HEK293 (cell line): ENCODE data around the gene PCLAF.

Source experiments
- CTCF ChIA-PET: fragments of 350-600 bp; formaldehyde crosslinking; extraction: SDS; loops from one replicate; lab custom pipeline; 2021; ENCODE audit warnings: antibody characterized with exemption; lab: Yijun Ruan, JAX
- POLR2A ChIA-PET: fragments of 300-600 bp; formaldehyde crosslinking; extraction: SDS; loops from one replicate; lab custom pipeline; 2020; ENCODE audit warnings: antibody characterized with exemption, inconsistent platforms; lab: Yijun Ruan, JAX
- H3K27ac ChIP-seq: fragments of 200-500 bp; sonication (Bioruptor generic); 2 replicates; pipeline ENCODE4 v1.5.1; 2014; ENCODE audit warnings: low read depth, low read length, control low read depth, inconsistent platforms; ENCODE audit errors: extremely low read depth
- H3K36me3 ChIP-seq, 2 experiments: fragments of 200-500 bp in 1 of 2; sonication (Bioruptor generic) in 1 of 2; 1 replicate in 1 of 2; 2 replicates in 1 of 2; pipeline ENCODE4 v1.5.1; 2014 to 2017; ENCODE audit warnings: inconsistent platforms in 2 of 2, low read length in 2 of 2; ENCODE audit not compliant: control insufficient read depth in 2 of 2, insufficient read depth in 1 of 2
- H3K4me1 ChIP-seq: fragments of 200-500 bp; sonication (Bioruptor generic); 2 replicates; pipeline ENCODE4 v1.5.1; 2014; ENCODE audit warnings: mild to moderate bottlenecking, low read length, inconsistent platforms; ENCODE audit not compliant: control insufficient read depth, insufficient read depth
- H3K4me3 ChIP-seq: 2 replicates; pipeline ENCODE4 v1.5.1; 2011; ENCODE audit warnings: low read depth, mild to moderate bottlenecking, control low read depth, low read length, moderate library complexity
- H3K9me3 ChIP-seq: fragments of 200-500 bp; sonication (Bioruptor generic); 2 replicates; pipeline ENCODE4 v1.5.1; 2014; ENCODE audit warnings: low read depth, low read length, inconsistent platforms; ENCODE audit not compliant: control insufficient read depth, insufficient read depth
- GLI4 ChIP-seq: fragments of 450-650 bp; formaldehyde crosslinking; IDR thresholded peaks from 2 replicates; pipeline ENCODE4 v1.5.1; 2016; ENCODE audit warnings: missing biosample characterization, missing genetic modification characterization
- PRDM1 ChIP-seq: fragments of 450-650 bp; formaldehyde crosslinking; IDR thresholded peaks from 2 replicates; pipeline ENCODE4; 2016; ENCODE audit warnings: missing biosample characterization, missing genetic modification characterization
- RBAK ChIP-seq: fragments of 450-650 bp; formaldehyde crosslinking; IDR thresholded peaks from 2 replicates; pipeline ENCODE4 v1.5.1; 2016; ENCODE audit warnings: missing biosample characterization, missing genetic modification characterization
- ZNF10 ChIP-seq: fragments of 450-650 bp; formaldehyde crosslinking; IDR thresholded peaks from 2 replicates; pipeline ENCODE4 v1.5.1; 2017; ENCODE audit warnings: missing biosample characterization, missing genetic modification characterization
- ZNF138 ChIP-seq: fragments of 450-650 bp; formaldehyde crosslinking; IDR thresholded peaks from 2 replicates; pipeline ENCODE4 v1.5.1; 2016; ENCODE audit warnings: missing biosample characterization, missing genetic modification characterization, borderline replicate concordance
- ZNF146 ChIP-seq: fragments of 450-650 bp; formaldehyde crosslinking; IDR thresholded peaks from 2 replicates; pipeline ENCODE4 v1.5.1; 2016; ENCODE audit warnings: missing biosample characterization, missing genetic modification characterization
- ZNF311 ChIP-seq: fragments of 450-650 bp; formaldehyde crosslinking; IDR thresholded peaks from 2 replicates; pipeline ENCODE4 v1.5.1; 2017; ENCODE audit warnings: missing biosample characterization, missing genetic modification characterization, borderline replicate concordance
- ZNF514 ChIP-seq: fragments of 450-650 bp; formaldehyde crosslinking; IDR thresholded peaks from 2 replicates; pipeline ENCODE4 v1.5.1; 2016; ENCODE audit warnings: missing biosample characterization, missing genetic modification characterization
- ZNF544 ChIP-seq: fragments of 450-650 bp; formaldehyde crosslinking; IDR thresholded peaks from 2 replicates; pipeline ENCODE4 v1.5.0; 2017; ENCODE audit warnings: missing biosample characterization, missing genetic modification characterization
- ZNF560 ChIP-seq: fragments of 450-650 bp; formaldehyde crosslinking; IDR thresholded peaks from 2 replicates; pipeline ENCODE4 v1.5.1; 2017; ENCODE audit warnings: missing biosample characterization, missing genetic modification characterization, borderline replicate concordance
- ZNF660 ChIP-seq: fragments of 450-650 bp; IDR thresholded peaks from 2 replicates; pipeline ENCODE4 v1.5.1; 2018; ENCODE audit warnings: missing biosample characterization, mild to moderate bottlenecking, missing genetic modification characterization
- ZNF76 ChIP-seq: fragments of 450-650 bp; formaldehyde crosslinking; IDR thresholded peaks from 2 replicates; pipeline ENCODE4; 2016; ENCODE audit warnings: low read depth, missing biosample characterization, missing genetic modification characterization, borderline replicate concordance
- ZSCAN23 ChIP-seq: fragments of 450-650 bp; formaldehyde crosslinking; IDR thresholded peaks from 2 replicates; pipeline ENCODE4 v1.5.1; 2016; ENCODE audit warnings: missing biosample characterization, missing genetic modification characterization
- TF ChIP-seq, protein P1 (sequence below): fragments of 450-650 bp; formaldehyde crosslinking; IDR thresholded peaks from 2 replicates; pipeline ENCODE4 v1.5.1; 2016; ENCODE audit warnings: missing biosample characterization, missing genetic modification characterization
- TF ChIP-seq, protein P2 (sequence below): fragments of 450-650 bp; formaldehyde crosslinking; IDR thresholded peaks from 2 replicates; pipeline ENCODE4 v1.5.1; 2017; ENCODE audit warnings: missing biosample characterization, missing genetic modification characterization
- TF ChIP-seq, protein P3 (sequence below): fragments of 450-650 bp; formaldehyde crosslinking; IDR thresholded peaks from 2 replicates; pipeline ENCODE4 v1.5.1; 2017; ENCODE audit warnings: missing biosample characterization, missing genetic modification characterization
- TF ChIP-seq, protein P4 (sequence below): fragments of 450-650 bp; formaldehyde crosslinking; IDR thresholded peaks from 2 replicates; pipeline ENCODE4 v1.5.1; 2016; ENCODE audit warnings: missing biosample characterization, missing genetic modification characterization, low read depth
- TF ChIP-seq, protein P5 (sequence below): fragments of 450-650 bp; formaldehyde crosslinking; IDR thresholded peaks from 2 replicates; pipeline ENCODE4 v1.5.1; 2016; ENCODE audit warnings: missing biosample characterization, missing genetic modification characterization

Gene PCLAF

DNA sequence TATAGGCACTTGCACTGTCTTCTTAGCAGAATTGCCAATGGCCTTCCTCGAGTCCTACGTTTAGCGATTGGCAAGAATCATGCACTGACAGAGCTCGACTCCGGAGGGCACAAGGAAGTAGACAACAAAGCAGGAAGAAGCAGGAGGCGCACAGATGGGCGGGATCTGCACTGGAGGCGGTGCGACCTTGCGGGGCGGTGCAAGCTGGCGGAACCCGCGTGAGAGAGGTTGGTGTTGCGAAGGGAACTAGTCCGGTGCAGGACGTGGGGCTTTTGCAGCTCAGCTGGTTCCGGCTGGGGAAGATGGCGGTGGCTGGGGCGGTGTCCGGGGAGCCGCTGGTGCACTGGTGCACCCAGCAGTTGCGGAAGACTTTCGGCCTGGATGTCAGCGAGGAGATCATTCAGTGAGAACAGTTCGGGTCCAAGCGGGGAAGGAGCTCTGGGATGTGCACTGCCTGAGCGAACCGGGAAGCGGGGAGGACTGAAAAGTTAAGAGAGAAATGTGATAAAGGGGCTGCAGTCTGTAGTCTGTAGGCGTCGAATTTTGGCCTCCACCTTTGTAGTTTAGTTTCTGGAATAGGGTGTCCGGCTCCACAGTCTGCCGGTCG, 6.4 kb upstream of the PCLAF start, which contains the start of gene TRIP4 (continued):
- TF ChIP-seq, protein P1, sequence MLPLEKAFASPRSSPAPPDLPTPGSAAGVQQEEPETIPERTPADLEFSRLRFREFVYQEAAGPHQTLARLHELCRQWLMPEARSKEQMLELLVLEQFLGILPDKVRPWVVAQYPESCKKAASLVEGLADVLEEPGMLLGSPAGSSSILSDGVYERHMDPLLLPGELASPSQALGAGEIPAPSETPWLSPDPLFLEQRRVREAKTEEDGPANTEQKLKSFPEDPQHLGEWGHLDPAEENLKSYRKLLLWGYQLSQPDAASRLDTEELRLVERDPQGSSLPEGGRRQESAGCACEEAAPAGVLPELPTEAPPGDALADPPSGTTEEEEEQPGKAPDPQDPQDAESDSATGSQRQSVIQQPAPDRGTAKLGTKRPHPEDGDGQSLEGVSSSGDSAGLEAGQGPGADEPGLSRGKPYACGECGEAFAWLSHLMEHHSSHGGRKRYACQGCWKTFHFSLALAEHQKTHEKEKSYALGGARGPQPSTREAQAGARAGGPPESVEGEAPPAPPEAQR (tag by site-specific recombination) = peak; percentile 97
- TF ChIP-seq GLI4 (tag by site-specific recombination) = peak; percentile 95
- peak; percentile 90 for TF ChIP-seq ZSCAN23 (tag by site-specific recombination)
- TF ChIP-seq ZNF146 = peak; percentile 84
- peak; percentile 70; the same call in 1 of the 2 replicates for TF ChIP-seq ZNF10 (tag by site-specific recombination)
- peak; percentile 33; the same call in 1 of the 2 replicates for TF ChIP-seq PRDM1 (tag by site-specific recombination)
- TF ChIP-seq ZNF560 = no peak
- TF ChIP-seq ZNF514 (tag by site-specific recombination) = no peak
- no peak for TF ChIP-seq RBAK (tag by site-specific recombination)
- TF ChIP-seq ZNF544 (tag by site-specific recombination) = no peak
- TF ChIP-seq, protein P2, sequence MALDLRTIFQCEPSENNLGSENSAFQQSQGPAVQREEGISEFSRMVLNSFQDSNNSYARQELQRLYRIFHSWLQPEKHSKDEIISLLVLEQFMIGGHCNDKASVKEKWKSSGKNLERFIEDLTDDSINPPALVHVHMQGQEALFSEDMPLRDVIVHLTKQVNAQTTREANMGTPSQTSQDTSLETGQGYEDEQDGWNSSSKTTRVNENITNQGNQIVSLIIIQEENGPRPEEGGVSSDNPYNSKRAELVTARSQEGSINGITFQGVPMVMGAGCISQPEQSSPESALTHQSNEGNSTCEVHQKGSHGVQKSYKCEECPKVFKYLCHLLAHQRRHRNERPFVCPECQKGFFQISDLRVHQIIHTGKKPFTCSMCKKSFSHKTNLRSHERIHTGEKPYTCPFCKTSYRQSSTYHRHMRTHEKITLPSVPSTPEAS (tag by site-specific recombination) = peak; percentile 77
- TF ChIP-seq, protein P3, sequence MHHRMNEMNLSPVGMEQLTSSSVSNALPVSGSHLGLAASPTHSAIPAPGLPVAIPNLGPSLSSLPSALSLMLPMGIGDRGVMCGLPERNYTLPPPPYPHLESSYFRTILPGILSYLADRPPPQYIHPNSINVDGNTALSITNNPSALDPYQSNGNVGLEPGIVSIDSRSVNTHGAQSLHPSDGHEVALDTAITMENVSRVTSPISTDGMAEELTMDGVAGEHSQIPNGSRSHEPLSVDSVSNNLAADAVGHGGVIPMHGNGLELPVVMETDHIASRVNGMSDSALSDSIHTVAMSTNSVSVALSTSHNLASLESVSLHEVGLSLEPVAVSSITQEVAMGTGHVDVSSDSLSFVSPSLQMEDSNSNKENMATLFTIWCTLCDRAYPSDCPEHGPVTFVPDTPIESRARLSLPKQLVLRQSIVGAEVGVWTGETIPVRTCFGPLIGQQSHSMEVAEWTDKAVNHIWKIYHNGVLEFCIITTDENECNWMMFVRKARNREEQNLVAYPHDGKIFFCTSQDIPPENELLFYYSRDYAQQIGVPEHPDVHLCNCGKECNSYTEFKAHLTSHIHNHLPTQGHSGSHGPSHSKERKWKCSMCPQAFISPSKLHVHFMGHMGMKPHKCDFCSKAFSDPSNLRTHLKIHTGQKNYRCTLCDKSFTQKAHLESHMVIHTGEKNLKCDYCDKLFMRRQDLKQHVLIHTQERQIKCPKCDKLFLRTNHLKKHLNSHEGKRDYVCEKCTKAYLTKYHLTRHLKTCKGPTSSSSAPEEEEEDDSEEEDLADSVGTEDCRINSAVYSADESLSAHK (tag by site-specific recombination) = peak; percentile 79
- no peak for TF ChIP-seq ZNF311 (tag by site-specific recombination)
- TF ChIP-seq, protein P4, sequence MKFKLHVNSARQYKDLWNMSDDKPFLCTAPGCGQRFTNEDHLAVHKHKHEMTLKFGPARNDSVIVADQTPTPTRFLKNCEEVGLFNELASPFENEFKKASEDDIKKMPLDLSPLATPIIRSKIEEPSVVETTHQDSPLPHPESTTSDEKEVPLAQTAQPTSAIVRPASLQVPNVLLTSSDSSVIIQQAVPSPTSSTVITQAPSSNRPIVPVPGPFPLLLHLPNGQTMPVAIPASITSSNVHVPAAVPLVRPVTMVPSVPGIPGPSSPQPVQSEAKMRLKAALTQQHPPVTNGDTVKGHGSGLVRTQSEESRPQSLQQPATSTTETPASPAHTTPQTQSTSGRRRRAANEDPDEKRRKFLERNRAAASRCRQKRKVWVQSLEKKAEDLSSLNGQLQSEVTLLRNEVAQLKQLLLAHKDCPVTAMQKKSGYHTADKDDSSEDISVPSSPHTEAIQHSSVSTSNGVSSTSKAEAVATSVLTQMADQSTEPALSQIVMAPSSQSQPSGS = 0 out of 2 replicates have a peak, but pooled peaks have one; percentile 27
- TF ChIP-seq ZNF660 (tag by site-specific recombination) = peak; percentile 98
- no peak for TF ChIP-seq ZNF138 (tag by site-specific recombination)
- TF ChIP-seq ZNF76 (tag by site-specific recombination) = peak; percentile 90

DNA sequence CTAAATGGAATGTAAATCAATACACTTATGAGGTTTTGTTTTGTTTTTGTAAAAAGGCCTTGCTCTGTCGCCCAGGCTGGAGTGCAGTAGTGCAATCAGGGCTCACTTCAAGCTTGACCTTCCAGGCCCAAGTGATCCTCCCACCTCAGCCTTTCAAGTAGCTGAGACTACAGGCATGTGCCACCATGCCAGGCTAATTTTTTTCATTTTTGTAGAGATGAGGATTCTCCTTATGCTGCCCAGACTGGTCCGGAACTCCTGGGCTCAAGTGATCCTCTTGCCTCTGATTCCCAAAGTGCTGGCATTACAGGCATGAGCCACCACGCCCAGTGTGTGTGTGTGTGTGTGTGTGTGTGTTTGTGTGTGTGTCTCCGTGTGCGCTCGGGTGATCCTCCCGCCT, 5.0 kb upstream of the PCLAF start:
- Histone ChIP-seq H3K4me1 (no peaks in the 10 kb centered on the region), H3K36me3 (no peaks in the 10 kb centered on the region), H3K27ac (no peak overlapping the region), H3K4me3 (no peak overlapping the region), H3K9me3 (no peaks in the 10 kb centered on the region)
- TF ChIP-seq, protein P2 (tag by site-specific recombination) = 0 out of 2 replicates have a peak, but pooled peaks have one; percentile 19
- TF ChIP-seq, protein P5, sequence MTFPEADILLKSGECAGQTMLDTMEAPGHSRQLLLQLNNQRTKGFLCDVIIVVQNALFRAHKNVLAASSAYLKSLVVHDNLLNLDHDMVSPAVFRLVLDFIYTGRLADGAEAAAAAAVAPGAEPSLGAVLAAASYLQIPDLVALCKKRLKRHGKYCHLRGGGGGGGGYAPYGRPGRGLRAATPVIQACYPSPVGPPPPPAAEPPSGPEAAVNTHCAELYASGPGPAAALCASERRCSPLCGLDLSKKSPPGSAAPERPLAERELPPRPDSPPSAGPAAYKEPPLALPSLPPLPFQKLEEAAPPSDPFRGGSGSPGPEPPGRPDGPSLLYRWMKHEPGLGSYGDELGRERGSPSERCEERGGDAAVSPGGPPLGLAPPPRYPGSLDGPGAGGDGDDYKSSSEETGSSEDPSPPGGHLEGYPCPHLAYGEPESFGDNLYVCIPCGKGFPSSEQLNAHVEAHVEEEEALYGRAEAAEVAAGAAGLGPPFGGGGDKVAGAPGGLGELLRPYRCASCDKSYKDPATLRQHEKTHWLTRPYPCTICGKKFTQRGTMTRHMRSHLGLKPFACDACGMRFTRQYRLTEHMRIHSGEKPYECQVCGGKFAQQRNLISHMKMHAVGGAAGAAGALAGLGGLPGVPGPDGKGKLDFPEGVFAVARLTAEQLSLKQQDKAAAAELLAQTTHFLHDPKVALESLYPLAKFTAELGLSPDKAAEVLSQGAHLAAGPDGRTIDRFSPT (tag by site-specific recombination) = no peak
- CTCF ChIA-PET = no interaction called here
- POLR2A ChIA-PET = no interaction called here
